NCI-H446 treated with DMSO at 0.1 percent for 48 hours (cell line): Measurements from ENCODE around the gene F5.
"Not testable (repeated sequence)": the region's sequence is repeated elsewhere in the genome, so short reads cannot be mapped to it uniquely, and the experiment has no call there.

ENCODE experiments used
- DNase-seq: peaks from one replicate; lab custom pipeline; 2025; lab: John Stamatoyannopoulos, UW

The F5 gene

DNA sequence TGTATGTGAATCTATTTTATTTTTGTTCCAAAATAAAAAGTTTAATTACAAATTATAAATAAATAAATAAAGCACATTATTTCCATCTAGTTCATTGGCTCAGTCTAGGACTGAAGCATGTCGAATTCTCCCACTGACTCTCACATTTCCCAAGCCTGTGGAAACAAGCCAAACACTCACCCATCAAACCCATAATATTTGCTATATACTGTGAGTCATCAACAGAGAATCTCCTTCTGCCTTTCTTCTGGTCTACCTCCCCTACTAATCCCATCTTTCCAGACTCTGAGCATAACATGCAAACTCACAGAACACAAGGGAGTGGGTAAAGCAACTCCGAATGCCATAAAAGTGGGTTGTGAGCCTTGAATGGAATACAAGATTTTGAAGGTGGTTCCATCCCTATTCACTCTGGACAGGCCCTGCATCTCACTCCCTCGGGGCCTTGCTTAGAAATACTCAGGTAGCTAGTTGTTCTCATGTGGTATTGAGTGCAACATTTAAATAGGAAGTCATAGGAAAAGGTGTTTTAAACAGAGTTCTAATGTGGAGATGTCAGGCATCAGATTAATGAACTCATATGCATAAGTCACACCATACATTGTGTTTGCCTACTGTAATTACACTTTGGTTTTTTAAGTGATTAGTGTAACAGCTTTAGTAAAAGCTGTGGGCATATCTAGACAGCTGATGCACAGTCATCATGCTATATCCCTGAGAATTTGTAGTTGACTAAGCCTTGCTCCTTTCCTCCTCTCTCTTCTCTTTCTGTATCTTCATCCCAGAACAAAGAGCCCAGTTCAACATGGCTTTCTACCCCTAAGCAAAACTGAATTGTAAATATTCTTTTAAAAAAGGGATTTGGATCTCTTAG lies 47.0 kb downstream of the F5 start:
- DNase-seq, result peak; percentile 48

DNA sequence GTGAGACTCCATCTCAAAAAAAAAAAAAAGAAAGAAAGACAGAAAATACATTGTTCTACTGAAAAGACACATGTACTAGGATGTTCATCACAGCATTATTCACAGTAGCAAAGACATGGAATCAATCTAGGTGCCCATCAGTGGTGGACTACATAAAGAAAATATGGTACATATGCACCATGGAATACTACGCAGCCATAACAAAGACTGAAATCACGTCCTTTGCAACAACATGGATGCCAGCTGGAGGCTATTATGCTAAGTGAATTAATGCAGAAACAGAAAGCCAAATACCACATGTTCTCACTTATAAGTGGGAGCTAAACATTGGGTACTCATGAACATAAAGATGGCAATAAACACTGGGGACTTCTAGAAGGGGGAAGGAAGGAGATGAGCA lies 51.6 kb downstream of the F5 start:
- no peak for DNase-seq

DNA sequence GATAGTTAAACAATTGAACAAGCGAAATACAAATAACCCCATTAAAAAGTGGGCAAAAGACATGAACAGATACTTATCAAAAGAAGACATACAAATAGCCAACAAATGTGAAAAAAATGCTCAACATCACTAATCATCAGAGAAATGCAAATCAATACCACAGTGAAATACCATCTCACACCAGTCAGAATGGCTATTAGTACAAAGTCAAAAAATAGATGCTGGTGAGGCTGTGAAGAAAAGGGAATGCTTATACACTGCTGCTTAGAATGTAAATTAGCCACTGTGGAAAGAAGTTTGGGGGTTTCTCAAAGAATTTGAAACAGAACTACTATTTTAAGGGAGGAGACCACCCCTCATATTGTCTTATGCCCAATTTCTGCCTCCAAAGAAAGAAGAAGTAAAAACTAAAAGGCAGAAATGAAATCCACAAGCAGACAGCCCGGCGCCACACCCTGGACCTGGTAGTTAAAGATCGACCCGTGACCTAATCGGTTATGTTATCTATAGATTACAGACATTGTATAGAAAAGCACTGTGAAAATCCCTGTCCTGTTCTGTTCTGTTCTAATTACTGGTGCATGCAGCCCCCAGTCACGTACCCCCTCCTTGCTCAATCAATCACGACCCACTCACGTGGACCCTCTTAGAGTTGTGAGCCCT lies 52.6 kb downstream of the F5 start:
- DNase-seq, result not testable (repeated sequence)

DNA sequence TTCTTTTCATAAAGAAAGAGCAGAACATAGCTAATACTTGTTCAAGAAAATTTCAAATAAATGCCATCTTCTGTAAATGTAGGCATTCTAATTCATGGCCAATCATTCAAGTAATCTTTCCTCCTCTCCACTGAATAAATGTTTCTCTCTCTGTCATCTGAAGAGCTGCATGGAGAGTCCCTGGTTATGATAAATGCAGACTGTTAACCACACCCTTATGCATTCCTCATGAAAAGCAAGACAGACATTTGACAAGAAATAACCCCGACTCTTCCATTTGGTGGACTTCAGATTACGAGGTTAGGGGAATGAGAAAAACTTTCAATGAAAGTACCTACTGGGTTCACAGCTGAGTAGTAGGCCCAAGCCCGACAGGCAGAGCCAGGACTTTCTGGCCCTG lies 55.8 kb downstream of the F5 start:
- DNase-seq, result no peak

DNA sequence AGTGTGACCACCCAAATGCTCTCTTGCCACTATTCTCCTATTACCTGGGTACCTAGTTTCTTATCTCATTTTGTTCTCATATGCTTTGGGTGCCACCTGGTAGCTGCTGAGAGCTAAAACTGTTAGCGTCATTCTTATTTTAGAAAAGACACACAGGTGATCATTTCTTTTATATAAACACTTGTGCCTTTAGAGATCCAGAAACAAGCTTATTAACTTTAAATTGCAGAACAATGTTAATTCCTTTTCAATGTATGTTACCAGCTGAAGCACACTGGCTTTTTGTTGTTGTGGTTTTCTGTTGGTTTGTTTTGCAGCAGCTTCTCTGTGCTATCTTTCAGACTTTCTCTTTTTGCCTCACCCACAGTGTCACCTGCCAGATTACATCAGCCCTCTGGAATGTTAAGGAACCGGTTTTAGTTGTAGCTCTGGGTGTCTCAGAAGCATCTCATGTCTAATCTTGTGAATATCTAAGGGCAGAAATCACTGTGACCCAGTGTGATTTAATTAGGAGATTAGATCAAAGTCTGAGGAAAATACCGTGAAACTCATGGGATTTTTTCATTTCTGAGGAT lies 57.1 kb downstream of the F5 start:
- DNase-seq, result no peak

DNA sequence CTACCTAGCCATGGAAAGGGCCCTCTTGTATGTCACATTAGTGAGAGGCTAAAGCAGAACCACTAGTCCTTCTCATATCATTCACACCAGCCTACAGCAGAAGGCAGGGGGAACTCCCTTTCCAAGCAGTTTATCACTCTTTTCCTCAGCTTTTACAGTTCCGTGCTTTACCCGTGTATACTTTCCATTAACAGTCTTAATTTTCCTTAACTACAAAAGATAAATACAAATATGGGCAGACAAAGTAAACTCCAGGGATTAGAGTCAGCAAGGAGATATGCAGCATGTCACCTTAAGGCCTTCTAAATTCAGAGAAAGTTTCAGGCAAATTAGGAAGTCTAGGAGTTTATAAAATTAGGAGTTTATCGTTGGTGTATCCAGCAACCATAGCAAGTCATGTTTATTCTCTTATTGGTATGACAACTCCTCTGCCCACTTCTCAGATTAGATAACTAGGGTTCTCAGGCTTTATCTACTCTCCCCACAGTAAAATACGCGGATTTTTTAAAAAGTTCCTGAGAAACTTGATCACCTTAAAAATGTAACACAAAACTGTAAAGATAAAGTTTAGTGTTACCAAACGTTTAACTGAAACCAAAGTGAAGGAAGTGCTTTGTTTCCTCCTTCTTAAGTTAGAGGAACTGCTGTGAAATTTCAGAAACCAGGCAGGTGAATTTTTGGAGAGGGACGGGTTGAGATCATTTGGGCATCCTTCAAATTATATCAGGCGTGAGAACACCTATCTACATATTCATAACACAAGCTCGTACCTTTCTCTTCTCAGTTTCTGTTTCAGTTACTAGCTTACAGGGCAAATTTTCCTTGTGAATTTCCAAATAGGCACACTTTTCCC lies 57.8 kb downstream of the F5 start:
- no peak for DNase-seq

GRCh38 chr1:169527451-169528214 lies 58.6 kb downstream of the F5 start:
- DNase-seq, result no peak

DNA sequence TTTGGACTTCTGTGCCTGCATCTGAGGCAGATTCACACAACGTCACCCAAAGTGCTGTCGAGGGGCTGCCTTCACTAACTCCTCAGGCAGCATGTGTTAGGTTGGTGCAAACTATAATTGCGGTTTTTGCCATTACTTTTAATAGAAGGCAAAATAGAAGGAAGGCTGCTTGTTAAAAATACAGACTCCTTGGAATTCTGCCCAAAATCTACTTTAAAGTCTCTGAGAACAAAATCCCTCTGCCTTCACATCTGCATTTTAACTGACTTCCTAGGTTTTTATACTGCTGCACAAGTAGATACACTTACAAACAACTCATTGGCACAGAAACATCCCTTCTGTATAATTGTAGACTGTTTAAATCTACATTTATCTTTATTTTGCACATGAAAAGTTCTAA lies 59.3 kb downstream of the F5 start:
- no peak for DNase-seq

DNA sequence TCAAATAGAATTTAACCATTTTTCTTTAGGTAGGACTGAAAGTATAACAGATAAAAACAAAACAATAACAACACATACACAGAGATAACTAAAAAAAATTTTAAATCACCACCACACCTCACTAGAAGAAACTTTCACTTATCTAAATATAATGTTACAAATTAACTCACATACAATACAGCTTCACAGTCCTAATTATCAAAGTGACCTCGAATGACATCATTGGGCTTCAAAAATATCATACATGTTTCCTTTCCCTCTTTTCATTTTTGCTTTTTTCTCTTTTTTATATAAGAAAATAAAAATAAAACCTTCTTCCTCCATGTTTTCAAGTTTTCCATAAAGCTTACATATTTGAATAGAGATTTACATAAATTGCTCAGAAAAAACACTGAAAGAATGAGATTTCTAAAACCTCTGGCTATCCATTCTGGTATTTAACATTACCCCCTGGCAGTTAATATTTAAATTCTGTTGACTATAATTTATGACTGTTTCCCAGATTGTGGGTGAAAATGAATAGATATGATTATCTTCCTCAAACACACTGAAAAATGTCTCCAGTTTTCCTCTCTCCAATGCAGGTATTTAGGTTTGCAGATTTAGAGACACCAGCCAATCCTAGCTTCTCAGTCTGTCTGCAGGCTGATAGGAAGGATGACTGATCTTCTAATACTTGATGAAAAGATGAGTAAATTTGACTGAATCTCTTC lies 60.0 kb downstream of the F5 start:
- no peak for DNase-seq

DNA sequence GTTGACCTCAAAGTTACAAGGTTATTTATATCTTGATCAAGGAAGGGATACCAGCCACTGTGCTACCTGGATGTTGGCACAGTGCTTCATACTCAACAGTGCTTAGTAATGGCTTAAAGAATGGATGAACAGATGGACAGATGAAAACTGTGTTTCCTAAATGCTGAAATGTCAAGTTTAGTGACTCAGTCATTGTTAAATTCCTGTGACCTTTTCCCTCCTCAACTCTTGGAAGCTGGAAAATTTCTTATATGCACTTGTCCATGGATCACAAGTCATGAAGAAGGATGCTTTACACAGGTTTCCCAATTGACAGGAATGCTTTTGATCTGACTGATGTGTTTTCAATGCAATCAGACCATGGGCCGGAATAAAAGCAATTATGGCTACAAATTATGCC lies 60.9 kb downstream of the F5 start:
- DNase-seq, result no peak

DNA sequence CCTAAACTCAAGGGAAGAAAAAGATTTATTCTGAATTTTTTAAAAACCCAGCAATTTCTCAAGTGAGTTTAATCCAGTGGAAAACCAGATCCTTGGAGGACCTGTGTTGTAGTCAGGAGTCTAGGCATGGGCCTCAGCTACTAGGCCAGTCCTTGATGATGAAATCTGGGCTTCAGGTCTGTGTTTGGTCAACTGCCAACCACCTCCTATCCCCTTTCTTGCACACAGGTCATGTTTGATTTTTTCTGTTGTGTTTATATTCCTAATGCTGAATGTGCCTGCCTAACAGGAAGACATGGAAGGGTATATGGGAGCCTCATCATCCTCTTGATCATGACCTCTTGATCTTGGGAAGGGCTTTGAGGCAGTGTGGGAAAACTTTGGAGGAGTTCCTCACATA lies 62.4 kb downstream of the F5 start:
- no peak for DNase-seq

DNA sequence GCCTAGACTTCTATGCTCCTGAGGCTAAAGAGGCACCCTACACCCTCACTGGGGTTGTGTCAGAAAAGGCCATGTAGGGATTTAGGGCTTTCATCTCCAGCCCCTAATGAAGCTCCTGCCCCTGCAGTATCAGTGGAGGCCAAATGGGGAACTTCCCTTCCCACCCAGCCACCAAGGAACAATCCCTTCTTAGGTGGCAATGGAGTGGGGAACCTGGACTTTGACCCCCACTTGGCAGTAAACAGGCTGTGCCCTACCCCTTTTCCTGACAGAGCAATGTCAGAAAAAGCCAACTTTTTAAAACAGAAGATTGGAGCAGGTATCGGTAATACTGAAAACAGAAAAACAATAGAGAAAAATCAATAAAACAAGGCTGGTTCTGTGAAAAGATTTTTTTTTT lies 65.1 kb downstream of the F5 start:
- DNase-seq, result no peak

DNA sequence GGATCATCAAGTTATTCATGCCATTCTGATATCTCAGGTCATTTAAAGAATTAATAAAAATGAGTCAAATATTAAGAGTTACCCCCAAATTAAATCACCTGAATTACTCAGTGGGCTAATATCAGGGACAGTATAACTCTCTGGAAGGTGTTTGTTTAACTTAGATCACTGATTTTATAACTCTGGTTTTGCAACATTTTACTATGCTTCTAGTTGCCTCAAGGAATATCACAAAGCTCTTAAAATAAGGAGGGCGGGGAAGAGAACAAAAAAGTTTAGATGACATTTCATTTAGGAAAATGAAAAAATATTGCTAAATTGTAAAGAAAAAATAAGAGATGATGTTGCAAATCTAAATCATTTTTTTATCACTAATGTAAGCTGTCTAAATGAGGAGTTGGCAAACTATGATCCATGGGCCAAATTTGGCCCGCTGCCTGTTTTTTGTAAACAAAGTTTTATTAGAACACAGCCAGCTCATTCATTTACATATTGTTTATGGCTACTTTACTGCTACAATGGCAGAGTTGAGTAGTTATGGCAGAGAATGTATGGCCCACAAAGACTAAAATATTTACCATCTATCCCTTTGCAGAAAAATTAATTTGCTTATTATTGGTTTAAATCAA lies 68.6 kb downstream of the F5 start:
- no peak for DNase-seq

- no peak for DNase-seq
Measured at GRCh38 chr1:169515641-169516040, 70.6 kb downstream of the F5 start.

DNA sequence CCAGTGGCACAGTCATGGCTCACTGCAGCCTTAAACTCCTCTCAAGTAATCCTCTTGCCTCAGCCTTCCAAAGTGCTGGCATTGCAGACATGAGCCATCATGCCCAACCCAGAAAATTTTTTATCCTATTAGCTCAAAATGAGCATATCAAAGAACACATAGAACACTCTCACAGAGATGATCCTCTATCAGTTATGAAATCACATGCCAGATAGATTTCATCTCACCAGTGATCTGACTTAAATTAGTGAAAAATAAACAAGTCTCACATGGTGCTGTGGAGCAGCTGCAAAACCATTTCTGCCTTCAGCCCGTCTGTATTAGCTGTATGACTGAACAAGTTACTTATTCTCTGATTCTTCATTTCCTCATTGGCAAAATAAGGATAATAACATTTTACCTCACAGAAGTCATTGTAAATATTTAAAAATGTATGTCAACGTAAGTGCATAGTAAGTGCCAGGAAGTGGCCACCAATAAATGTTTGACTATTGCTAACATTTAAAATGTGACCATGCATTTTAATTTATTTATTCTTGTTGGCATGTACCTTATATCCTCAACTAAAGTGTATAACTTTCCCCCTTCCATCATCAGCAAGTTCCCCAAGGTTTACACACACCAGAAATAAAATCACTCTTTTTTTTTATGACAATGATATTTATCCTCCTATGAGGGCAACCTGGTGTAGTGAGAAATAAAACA lies 71.6 kb downstream of the F5 start:
- no peak for DNase-seq

- no peak for DNase-seq
Measured at GRCh38 chr1:169513208-169513607, 73.1 kb downstream of the F5 start.

DNA sequence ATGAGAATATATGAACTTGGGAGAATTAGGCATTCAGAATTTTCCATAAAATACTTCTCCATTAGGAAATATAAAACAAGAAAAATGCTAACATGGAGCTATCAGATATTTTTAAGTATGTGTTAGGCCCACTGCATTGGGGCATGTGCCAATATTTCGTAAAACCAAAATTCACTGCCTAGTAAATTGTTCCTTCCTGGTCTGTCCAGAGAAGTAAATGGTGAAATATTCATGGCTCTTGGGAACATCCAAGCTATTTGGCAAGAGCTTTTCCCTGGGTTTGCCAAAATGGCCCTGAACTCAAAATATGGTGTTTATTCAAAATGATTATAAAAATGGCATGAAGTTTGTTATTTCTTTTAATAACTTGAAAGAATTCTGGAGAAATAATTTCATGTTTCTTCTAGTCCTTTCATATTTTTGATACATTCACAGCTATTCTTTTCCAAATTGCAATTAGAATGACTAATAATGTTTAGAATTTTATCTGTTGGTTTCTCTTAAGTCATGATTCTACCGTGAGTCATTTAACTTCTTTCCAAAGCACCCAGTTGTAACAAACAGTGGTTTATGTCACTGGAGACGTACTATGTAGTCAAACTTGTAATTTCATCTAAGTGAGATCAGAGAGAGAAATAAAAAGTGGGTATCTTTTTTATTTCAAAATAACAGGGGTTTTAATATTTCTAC lies 74.8 kb downstream of the F5 start:
- DNase-seq, result peak; percentile 56

- no peak for DNase-seq
Measured at GRCh38 chr1:169510060-169510459, 76.2 kb downstream of the F5 start.

DNA sequence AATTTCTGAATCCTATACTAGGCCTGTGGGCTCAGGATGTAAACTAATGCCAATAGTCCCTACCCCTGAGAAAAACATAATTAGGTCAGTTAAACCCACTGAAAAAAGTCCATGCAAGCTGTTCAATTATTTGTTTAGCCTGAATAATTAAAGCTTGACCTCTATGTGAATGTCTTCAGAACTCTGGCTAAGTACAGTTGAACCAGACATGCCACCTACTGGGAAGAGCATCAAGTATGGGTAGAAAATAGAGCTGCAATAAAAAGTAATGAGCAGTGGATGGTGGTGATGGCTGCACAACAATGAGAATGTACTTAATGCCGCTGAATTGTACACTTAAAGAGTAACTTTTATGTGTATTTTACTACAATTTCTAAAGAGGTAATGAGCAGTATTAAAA lies 76.9 kb downstream of the F5 start:
- peak; percentile 38 for DNase-seq
